WTC11 (cell line): ENCODE results near the gene KIRREL3. TPM values are rescaled to one million over a fixed set of nuclear protein-coding genes. Genes with fewer than 3 reads are reported as not detected.

Experiments used
- ATAC-seq: fragments of 200-7000 bp; cut with Tn5 transposase; 2 replicates; pipeline ENCODE4 v1.10.0; 2021; ENCODE audit warnings: mild to moderate bottlenecking, moderate library complexity
- CTCF ChIA-PET: fragments of 300-600 bp; sonication (Branson Sonifier 250); formaldehyde crosslinking; loops from one replicate; lab custom pipeline; 2021; ENCODE audit warnings: antibody characterized with exemption; lab: Charles Lee
- POLR2A ChIA-PET: fragments of 350-600 bp; sonication (Branson Sonifier 250); formaldehyde crosslinking; loops from one replicate; lab custom pipeline; 2021; ENCODE audit warnings: antibody characterized with exemption; lab: Charles Lee
- DNase-seq: peaks from one replicate; pipeline ENCODE4 v3.0.0; 2021; ENCODE audit warnings: low spot score
- H3K27ac Mint-ChIP-seq: 2 replicates; pipeline ENCODE4 v1.8.0; 2021; ENCODE audit warnings: mixed read lengths
- H3K27me3 Mint-ChIP-seq: 2 replicates; pipeline ENCODE4 v1.8.0; 2021; ENCODE audit warnings: low read depth, mild to moderate bottlenecking, moderate library complexity, mixed read lengths
- H3K36me3 Mint-ChIP-seq: 2 replicates; pipeline ENCODE4 v1.8.0; 2021; ENCODE audit warnings: mixed read lengths
- H3K4me1 Mint-ChIP-seq: 2 replicates; pipeline ENCODE4 v1.8.0; 2022; ENCODE audit warnings: mixed read lengths
- H3K4me3 Mint-ChIP-seq: 2 replicates; pipeline ENCODE4 v1.8.0; 2021; ENCODE audit warnings: mild to moderate bottlenecking, moderate library complexity, mixed read lengths
- H3K9me3 Mint-ChIP-seq: 2 replicates; pipeline ENCODE4 v1.8.0; 2021; ENCODE audit warnings: mixed read lengths
- ESRRA ChIP-seq: sonication (generic); formaldehyde crosslinking; IDR thresholded peaks from 2 replicates; pipeline ENCODE4 v1.8.1; 2022; ENCODE audit warnings: mild to moderate bottlenecking, missing genetic modification reagents, borderline replicate concordance
- ETV6 ChIP-seq: sonication (generic); formaldehyde crosslinking; IDR thresholded peaks from 2 replicates; pipeline ENCODE4 v1.8.1; 2022; ENCODE audit warnings: mild to moderate bottlenecking, missing genetic modification reagents
- MYBL2 ChIP-seq: sonication (generic); formaldehyde crosslinking; IDR thresholded peaks from 2 replicates; pipeline ENCODE4 v1.8.1; 2023; ENCODE audit warnings: mild to moderate bottlenecking, moderate library complexity, missing genetic modification reagents
- NFATC4 ChIP-seq: fragments of 250-450 bp; sonication (Bioruptor Pico); IDR thresholded peaks from 2 replicates; pipeline ENCODE4 v1.9.0; 2021; ENCODE audit warnings: mild to moderate bottlenecking
- NFYB ChIP-seq: sonication (generic); formaldehyde crosslinking; conservative IDR thresholded peaks from 2 replicates; pipeline ENCODE4 v1.8.0; 2022; ENCODE audit warnings: low read depth, missing genetic modification reagents
- SMAD4 ChIP-seq: sonication (generic); formaldehyde crosslinking; IDR thresholded peaks from 2 replicates; pipeline ENCODE4 v1.8.0; 2022; ENCODE audit warnings: mild to moderate bottlenecking, missing genetic modification reagents
- ZNF138 ChIP-seq: sonication (generic); formaldehyde crosslinking; conservative IDR thresholded peaks from 2 replicates; pipeline ENCODE4 v1.8.1; 2022; ENCODE audit warnings: mild to moderate bottlenecking, moderate library complexity, missing genetic modification reagents
- ZNF219 ChIP-seq: sonication (generic); formaldehyde crosslinking; IDR thresholded peaks from 2 replicates; pipeline ENCODE4 v1.8.0; 2023; ENCODE audit warnings: missing genetic modification reagents, mild to moderate bottlenecking, borderline replicate concordance
- total RNA-seq: library from RNA; stranded (reverse); gene quantifications from 3 replicates; pipeline ENCODE4 v1.2.3, GENCODE V29; 2021
- TF ChIP-seq, protein P1 (sequence below): sonication (generic); formaldehyde crosslinking; IDR thresholded peaks from 2 replicates; pipeline ENCODE4 v1.8.0; 2022; ENCODE audit warnings: mild to moderate bottlenecking, missing genetic modification reagents
- TF ChIP-seq, protein P2 (sequence below): sonication (generic); formaldehyde crosslinking; conservative IDR thresholded peaks from 2 replicates; pipeline ENCODE4 v1.8.1; 2022; ENCODE audit warnings: mild to moderate bottlenecking, missing genetic modification reagents
- TF ChIP-seq, protein P3 (sequence below): sonication (generic); formaldehyde crosslinking; IDR thresholded peaks from 2 replicates; pipeline ENCODE4 v1.8.1; 2022; ENCODE audit warnings: low read depth, mild to moderate bottlenecking, moderate library complexity, missing genetic modification reagents, borderline replicate concordance
- TF ChIP-seq, protein P4 (sequence below): sonication (generic); formaldehyde crosslinking; IDR thresholded peaks from 2 replicates; pipeline ENCODE4 v1.8.0; 2023; ENCODE audit warnings: missing genetic modification reagents, mild to moderate bottlenecking, borderline replicate concordance
- TF ChIP-seq, protein P5 (sequence below): fragments of 250-450 bp; sonication (Bioruptor Pico); conservative IDR thresholded peaks from 2 replicates; pipeline ENCODE4 v1.9.0; 2021; ENCODE audit warnings: mild to moderate bottlenecking
- TF ChIP-seq, protein P6 (sequence below): fragments of 250-450 bp; sonication (Bioruptor Pico); IDR thresholded peaks from 2 replicates; pipeline ENCODE4 v1.9.0; 2021; ENCODE audit warnings: mild to moderate bottlenecking, borderline replicate concordance
- TF ChIP-seq, protein P7 (sequence below): sonication (generic); formaldehyde crosslinking; IDR thresholded peaks from 2 replicates; pipeline ENCODE4 v1.8.1; 2023; ENCODE audit warnings: mild to moderate bottlenecking, missing genetic modification reagents
- TF ChIP-seq, protein P8 (sequence below): sonication (generic); formaldehyde crosslinking; IDR thresholded peaks from 2 replicates; pipeline ENCODE4 v1.8.1; 2022; ENCODE audit warnings: missing genetic modification reagents, borderline replicate concordance

Gene KIRREL3
- total RNA-seq, 1 experiment from 2014 or later = 0.59 TPM

DNA sequence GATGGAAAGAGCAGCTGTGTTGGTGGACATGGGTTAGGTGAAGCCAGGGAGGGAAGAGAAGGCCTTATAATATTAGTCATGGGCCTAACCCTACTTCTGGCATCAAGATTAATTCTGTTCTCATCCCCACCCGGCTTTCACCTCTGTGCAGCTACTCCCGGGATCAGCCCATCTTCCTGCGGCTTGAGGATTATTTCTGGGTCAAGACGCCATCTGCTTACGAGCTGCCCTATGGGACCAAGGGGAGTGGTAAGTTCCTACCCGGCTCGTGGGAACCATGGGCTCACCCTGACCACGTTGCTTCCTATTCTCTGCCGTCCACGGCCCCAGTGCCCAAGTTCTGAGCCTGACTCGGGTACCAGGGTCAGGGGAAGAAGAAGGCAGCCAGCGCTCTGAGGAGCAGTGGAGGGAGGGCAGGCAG, 593.5 kb downstream of the KIRREL3 start (continued):
- TF ChIP-seq, protein P1, sequence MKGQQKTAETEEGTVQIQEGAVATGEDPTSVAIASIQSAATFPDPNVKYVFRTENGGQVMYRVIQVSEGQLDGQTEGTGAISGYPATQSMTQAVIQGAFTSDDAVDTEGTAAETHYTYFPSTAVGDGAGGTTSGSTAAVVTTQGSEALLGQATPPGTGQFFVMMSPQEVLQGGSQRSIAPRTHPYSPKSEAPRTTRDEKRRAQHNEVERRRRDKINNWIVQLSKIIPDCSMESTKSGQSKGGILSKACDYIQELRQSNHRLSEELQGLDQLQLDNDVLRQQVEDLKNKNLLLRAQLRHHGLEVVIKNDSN (CRISPR knock-in tag) = no peak
- no peak for TF ChIP-seq NFATC4 (CRISPR knock-in tag)

DNA sequence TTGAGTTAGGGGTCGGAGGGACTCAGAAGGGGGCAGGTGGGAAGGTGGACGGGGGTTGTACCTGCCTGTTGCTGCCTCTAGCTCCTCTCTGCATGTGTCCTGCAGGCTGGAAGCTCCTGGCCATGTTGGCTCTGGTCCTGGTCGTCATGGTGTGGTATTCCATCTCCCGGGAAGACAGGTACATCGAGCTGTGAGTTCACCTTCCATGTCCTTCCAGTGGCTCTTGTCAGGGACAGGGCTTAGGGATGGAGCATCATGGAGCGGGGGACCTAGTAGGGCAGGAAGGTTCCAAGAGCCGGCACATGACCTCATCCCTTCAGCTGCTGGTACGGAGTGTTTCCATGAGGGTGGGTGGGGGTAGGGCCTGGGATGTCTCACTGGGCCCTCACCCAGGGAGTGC, 594.2 kb downstream of the KIRREL3 start:
- no peak overlapping the region for H3K27ac Mint-ChIP-seq
- no peaks in the 10 kb centered on the region for H3K27me3 Mint-ChIP-seq
- ATAC-seq = no peak
- H3K4me1 Mint-ChIP-seq = peaks cover 32% of the 10 kb centered on the region
- ChIA-PET POLR2A (no interaction called here), CTCF (no interaction called here)
- H3K9me3 Mint-ChIP-seq = no peaks in the 10 kb centered on the region
- H3K4me3 Mint-ChIP-seq = no peak overlapping the region
- TF ChIP-seq, protein P2, sequence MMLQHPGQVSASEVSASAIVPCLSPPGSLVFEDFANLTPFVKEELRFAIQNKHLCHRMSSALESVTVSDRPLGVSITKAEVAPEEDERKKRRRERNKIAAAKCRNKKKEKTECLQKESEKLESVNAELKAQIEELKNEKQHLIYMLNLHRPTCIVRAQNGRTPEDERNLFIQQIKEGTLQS (CRISPR knock-in tag) = no peak
- TF ChIP-seq, protein P3, sequence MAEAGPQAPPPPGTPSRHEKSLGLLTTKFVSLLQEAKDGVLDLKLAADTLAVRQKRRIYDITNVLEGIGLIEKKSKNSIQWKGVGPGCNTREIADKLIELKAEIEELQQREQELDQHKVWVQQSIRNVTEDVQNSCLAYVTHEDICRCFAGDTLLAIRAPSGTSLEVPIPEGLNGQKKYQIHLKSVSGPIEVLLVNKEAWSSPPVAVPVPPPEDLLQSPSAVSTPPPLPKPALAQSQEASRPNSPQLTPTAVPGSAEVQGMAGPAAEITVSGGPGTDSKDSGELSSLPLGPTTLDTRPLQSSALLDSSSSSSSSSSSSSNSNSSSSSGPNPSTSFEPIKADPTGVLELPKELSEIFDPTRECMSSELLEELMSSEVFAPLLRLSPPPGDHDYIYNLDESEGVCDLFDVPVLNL (CRISPR knock-in tag) = no peak
- TF ChIP-seq SMAD4 (CRISPR knock-in tag) = no peak
- TF ChIP-seq, protein P4, sequence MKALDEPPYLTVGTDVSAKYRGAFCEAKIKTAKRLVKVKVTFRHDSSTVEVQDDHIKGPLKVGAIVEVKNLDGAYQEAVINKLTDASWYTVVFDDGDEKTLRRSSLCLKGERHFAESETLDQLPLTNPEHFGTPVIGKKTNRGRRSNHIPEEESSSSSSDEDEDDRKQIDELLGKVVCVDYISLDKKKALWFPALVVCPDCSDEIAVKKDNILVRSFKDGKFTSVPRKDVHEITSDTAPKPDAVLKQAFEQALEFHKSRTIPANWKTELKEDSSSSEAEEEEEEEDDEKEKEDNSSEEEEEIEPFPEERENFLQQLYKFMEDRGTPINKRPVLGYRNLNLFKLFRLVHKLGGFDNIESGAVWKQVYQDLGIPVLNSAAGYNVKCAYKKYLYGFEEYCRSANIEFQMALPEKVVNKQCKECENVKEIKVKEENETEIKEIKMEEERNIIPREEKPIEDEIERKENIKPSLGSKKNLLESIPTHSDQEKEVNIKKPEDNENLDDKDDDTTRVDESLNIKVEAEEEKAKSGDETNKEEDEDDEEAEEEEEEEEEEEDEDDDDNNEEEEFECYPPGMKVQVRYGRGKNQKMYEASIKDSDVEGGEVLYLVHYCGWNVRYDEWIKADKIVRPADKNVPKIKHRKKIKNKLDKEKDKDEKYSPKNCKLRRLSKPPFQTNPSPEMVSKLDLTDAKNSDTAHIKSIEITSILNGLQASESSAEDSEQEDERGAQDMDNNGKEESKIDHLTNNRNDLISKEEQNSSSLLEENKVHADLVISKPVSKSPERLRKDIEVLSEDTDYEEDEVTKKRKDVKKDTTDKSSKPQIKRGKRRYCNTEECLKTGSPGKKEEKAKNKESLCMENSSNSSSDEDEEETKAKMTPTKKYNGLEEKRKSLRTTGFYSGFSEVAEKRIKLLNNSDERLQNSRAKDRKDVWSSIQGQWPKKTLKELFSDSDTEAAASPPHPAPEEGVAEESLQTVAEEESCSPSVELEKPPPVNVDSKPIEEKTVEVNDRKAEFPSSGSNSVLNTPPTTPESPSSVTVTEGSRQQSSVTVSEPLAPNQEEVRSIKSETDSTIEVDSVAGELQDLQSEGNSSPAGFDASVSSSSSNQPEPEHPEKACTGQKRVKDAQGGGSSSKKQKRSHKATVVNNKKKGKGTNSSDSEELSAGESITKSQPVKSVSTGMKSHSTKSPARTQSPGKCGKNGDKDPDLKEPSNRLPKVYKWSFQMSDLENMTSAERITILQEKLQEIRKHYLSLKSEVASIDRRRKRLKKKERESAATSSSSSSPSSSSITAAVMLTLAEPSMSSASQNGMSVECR (CRISPR knock-in tag) = no peak
- TF ChIP-seq, protein P5, sequence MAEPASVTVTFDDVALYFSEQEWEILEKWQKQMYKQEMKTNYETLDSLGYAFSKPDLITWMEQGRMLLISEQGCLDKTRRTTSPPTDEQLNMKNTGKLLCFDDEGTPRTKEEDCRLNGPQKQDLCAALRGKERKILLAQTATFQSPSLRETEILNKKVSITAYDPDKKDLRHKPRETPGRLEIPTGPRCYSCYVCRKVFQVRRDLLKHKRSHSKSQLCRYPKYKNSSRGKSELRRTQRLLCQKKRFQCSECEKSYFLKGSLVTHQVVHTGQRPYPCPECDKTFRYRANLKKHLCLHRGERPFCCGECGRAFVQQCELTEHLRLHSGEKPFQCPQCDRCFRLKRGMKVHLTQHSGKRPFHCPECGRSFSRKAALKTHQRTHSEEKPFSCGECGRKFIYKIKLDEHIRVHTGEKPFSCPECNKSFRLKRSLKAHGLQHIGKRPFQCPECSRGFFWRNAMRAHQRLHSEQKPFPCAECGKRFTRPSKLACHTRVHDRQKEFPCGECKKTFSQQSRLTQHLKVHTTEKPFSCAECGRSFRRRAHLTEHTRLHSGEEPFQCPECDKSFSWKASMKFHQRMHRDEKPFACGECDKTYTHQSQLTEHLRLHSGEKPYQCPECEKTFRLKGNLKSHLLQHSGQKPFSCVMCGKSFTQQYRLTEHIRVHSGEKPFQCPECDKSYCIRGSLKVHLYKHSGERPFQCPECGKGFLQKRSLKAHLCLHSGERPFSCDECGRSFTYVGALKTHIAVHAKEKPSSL = no peak
- TF ChIP-seq NFYB = no peak
- TF ChIP-seq, protein P1 (CRISPR knock-in tag) = no peak
- TF ChIP-seq ZNF138 (CRISPR knock-in tag) = no peak
- TF ChIP-seq ETV6 = no peak
- TF ChIP-seq, protein P6, sequence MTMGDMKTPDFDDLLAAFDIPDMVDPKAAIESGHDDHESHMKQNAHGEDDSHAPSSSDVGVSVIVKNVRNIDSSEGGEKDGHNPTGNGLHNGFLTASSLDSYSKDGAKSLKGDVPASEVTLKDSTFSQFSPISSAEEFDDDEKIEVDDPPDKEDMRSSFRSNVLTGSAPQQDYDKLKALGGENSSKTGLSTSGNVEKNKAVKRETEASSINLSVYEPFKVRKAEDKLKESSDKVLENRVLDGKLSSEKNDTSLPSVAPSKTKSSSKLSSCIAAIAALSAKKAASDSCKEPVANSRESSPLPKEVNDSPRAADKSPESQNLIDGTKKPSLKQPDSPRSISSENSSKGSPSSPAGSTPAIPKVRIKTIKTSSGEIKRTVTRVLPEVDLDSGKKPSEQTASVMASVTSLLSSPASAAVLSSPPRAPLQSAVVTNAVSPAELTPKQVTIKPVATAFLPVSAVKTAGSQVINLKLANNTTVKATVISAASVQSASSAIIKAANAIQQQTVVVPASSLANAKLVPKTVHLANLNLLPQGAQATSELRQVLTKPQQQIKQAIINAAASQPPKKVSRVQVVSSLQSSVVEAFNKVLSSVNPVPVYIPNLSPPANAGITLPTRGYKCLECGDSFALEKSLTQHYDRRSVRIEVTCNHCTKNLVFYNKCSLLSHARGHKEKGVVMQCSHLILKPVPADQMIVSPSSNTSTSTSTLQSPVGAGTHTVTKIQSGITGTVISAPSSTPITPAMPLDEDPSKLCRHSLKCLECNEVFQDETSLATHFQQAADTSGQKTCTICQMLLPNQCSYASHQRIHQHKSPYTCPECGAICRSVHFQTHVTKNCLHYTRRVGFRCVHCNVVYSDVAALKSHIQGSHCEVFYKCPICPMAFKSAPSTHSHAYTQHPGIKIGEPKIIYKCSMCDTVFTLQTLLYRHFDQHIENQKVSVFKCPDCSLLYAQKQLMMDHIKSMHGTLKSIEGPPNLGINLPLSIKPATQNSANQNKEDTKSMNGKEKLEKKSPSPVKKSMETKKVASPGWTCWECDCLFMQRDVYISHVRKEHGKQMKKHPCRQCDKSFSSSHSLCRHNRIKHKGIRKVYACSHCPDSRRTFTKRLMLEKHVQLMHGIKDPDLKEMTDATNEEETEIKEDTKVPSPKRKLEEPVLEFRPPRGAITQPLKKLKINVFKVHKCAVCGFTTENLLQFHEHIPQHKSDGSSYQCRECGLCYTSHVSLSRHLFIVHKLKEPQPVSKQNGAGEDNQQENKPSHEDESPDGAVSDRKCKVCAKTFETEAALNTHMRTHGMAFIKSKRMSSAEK (CRISPR knock-in tag) = no peak
- no peak for TF ChIP-seq ZNF219
- no peak for TF ChIP-seq NFATC4 (CRISPR knock-in tag)
- TF ChIP-seq, protein P7, sequence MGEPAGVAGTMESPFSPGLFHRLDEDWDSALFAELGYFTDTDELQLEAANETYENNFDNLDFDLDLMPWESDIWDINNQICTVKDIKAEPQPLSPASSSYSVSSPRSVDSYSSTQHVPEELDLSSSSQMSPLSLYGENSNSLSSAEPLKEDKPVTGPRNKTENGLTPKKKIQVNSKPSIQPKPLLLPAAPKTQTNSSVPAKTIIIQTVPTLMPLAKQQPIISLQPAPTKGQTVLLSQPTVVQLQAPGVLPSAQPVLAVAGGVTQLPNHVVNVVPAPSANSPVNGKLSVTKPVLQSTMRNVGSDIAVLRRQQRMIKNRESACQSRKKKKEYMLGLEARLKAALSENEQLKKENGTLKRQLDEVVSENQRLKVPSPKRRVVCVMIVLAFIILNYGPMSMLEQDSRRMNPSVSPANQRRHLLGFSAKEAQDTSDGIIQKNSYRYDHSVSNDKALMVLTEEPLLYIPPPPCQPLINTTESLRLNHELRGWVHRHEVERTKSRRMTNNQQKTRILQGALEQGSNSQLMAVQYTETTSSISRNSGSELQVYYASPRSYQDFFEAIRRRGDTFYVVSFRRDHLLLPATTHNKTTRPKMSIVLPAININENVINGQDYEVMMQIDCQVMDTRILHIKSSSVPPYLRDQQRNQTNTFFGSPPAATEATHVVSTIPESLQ (CRISPR knock-in tag) = no peak
- TF ChIP-seq ESRRA = no peak
- no peak for TF ChIP-seq MYBL2
- TF ChIP-seq, protein P8, sequence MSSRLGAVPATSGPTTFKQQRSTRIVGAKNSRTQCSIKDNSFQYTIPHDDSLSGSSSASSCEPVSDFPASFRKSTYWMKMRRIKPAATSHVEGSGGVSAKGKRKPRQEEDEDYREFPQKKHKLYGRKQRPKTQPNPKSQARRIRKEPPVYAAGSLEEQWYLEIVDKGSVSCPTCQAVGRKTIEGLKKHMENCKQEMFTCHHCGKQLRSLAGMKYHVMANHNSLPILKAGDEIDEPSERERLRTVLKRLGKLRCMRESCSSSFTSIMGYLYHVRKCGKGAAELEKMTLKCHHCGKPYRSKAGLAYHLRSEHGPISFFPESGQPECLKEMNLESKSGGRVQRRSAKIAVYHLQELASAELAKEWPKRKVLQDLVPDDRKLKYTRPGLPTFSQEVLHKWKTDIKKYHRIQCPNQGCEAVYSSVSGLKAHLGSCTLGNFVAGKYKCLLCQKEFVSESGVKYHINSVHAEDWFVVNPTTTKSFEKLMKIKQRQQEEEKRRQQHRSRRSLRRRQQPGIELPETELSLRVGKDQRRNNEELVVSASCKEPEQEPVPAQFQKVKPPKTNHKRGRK (CRISPR knock-in tag) = no peak
- TF ChIP-seq, all 79 proteins: peak for 0
- DNase-seq = no peak
- H3K36me3 Mint-ChIP-seq = peaks cover 6% of the 10 kb centered on the region
